Endothelial cell of umbilical vein (primary cell): Measurements from ENCODE around the gene GSE1. TPM values are rescaled to one million over a fixed set of nuclear protein-coding genes. Genes with fewer than 3 reads are reported as not detected.

Source experiments
- BruUV-seq: library from RNA; stranded (reverse); fragments of 400-500 nt; replicated peaks from 2 replicates; lab custom pipeline; 2021; lab: Mats Ljungman, UMichigan
- CTCF ChIA-PET: fragments of 300-600, 350-600 bp; sonication (Branson Sonifier 250); formaldehyde crosslinking; loops from one replicate; lab custom pipeline; 2021; ENCODE audit warnings: antibody characterized with exemption, inconsistent platforms; lab: Charles Lee
- POLR2A ChIA-PET: fragments of 300-600, 350-600 bp; sonication (Branson Sonifier 250); formaldehyde crosslinking; loops from one replicate; lab custom pipeline; 2021; ENCODE audit warnings: antibody characterized with exemption, inconsistent platforms; lab: Charles Lee
- DNase-seq: peaks from one replicate; pipeline ENCODE4 v3.0.0-alpha.2; 2011; ENCODE audit warnings: low read depth, low spot score
- FAIRE-seq: peaks from 2 replicates; lab custom pipeline; 2011; peaks lifted over from hg19 to GRCh38; lab: Jason Lieb, UNC
- H2AFZ ChIP-seq: 2 replicates; pipeline ENCODE4 v1.6.0; 2012; ENCODE audit warnings: low read depth, low read length, control low read depth, inconsistent platforms
- H3K27ac ChIP-seq: 2 replicates; pipeline ENCODE4 v1.5.1; 2011; ENCODE audit warnings: low read depth, mild to moderate bottlenecking, control low read depth, low read length, moderate library complexity; ENCODE audit not compliant: insufficient read depth
- H3K27me3 ChIP-seq, 2 experiments: 2 replicates each; pipeline versions ENCODE4 v1.6.0 to v1.6.1; 2011; ENCODE audit warnings: low read length in 2 of 2, mixed read lengths in 1 of 2; ENCODE audit not compliant: control insufficient read depth in 2 of 2, insufficient read depth in 2 of 2
- H3K36me3 ChIP-seq, 2 experiments: 2 replicates in 1 of 2; 3 replicates in 1 of 2; pipeline ENCODE4 v1.5.1; 2011; ENCODE audit warnings: low read length in 2 of 2, mild to moderate bottlenecking in 1 of 2, moderate library complexity in 1 of 2; ENCODE audit not compliant: control insufficient read depth in 2 of 2, insufficient read depth in 2 of 2; ENCODE audit errors: extremely low read depth in 1 of 2
- H3K4me1 ChIP-seq: 3 replicates; pipeline ENCODE4 v1.5.1; 2011; ENCODE audit warnings: mild to moderate bottlenecking, low read length; ENCODE audit not compliant: control insufficient read depth, insufficient read depth; ENCODE audit errors: extremely low read depth
- H3K4me2 ChIP-seq: 2 replicates; pipeline ENCODE4 v1.6.1; 2011; ENCODE audit warnings: low read length, control low read depth, mixed read lengths; ENCODE audit not compliant: insufficient read depth
- H3K4me3 ChIP-seq, 3 experiments: fragments of 200-600 bp in 1 of 3; sonication (generic), shearing (Covaris generic) in 1 of 3; replicated peaks in 1 of 3; 2 replicates each; pipeline ENCODE4 v1.5.1; 2011 to 2016; ENCODE audit warnings: control low read depth in 3 of 3, low read length in 3 of 3, mild to moderate bottlenecking in 2 of 3, inconsistent platforms in 1 of 3, low read depth in 1 of 3, moderate library complexity in 1 of 3; ENCODE audit not compliant: insufficient read depth in 1 of 3
- H3K79me2 ChIP-seq: 2 replicates; pipeline ENCODE4 v1.6.0; 2012; ENCODE audit warnings: low read length, inconsistent platforms; ENCODE audit not compliant: control insufficient read depth, insufficient read depth
- H3K9ac ChIP-seq: replicated peaks from 2 replicates; pipeline ENCODE3; 2011; ENCODE audit warnings: low read length, control low read depth; ENCODE audit not compliant: insufficient read depth; ENCODE audit errors: extremely low read depth
- H3K9me1 ChIP-seq: replicated peaks from 3 replicates; pipeline ENCODE4 v1.6.0; 2011; ENCODE audit warnings: mild to moderate bottlenecking, low read length; ENCODE audit not compliant: control insufficient read depth, insufficient read depth; ENCODE audit errors: extremely low read depth
- H3K9me3 ChIP-seq: replicated peaks from 2 replicates; pipeline ENCODE4 v1.5.1; 2012; ENCODE audit warnings: low read length, inconsistent platforms; ENCODE audit not compliant: control insufficient read depth, insufficient read depth
- H4K20me1 ChIP-seq: replicated peaks from 2 replicates; pipeline ENCODE3; 2011; ENCODE audit warnings: mild to moderate bottlenecking, low read length; ENCODE audit not compliant: control insufficient read depth, insufficient read depth; ENCODE audit errors: extremely low read depth
- EZH2 ChIP-seq: IDR thresholded peaks from 2 replicates; pipeline ENCODE4 v1.6.1; 2012; ENCODE audit warnings: borderline replicate concordance, low read depth, mild to moderate bottlenecking, moderate library complexity, low read length, inconsistent platforms; ENCODE audit not compliant: severe bottlenecking
- FOS ChIP-seq: IDR thresholded peaks from 2 replicates; pipeline ENCODE4 v1.6.1; 2011; ENCODE audit warnings: mild to moderate bottlenecking, low read length, moderate library complexity, borderline replicate concordance; ENCODE audit not compliant: insufficient read depth
- GATA2 ChIP-seq: IDR thresholded peaks from 2 replicates; pipeline ENCODE4 v1.7.0; 2011; ENCODE audit warnings: low read depth, mild to moderate bottlenecking, moderate library complexity, mixed read lengths, low read length; ENCODE audit not compliant: insufficient read length, insufficient read depth
- MAX ChIP-seq: IDR thresholded peaks from 2 replicates; pipeline ENCODE4 v1.6.1; 2011; ENCODE audit not compliant: insufficient read depth, insufficient read length
- POLR2A ChIP-seq: IDR thresholded peaks from 2 replicates; pipeline ENCODE4 v1.6.1; 2012; ENCODE audit warnings: low read depth, mild to moderate bottlenecking, control low read depth, low read length
- POLR2AphosphoS5 ChIP-seq: IDR thresholded peaks from 2 replicates; pipeline ENCODE4 v1.6.1; 2012; ENCODE audit warnings: low read depth, mild to moderate bottlenecking, control low read depth, low read length, moderate library complexity; ENCODE audit not compliant: insufficient read depth
- dilution Hi-C: fragments of 300-500 bp; cut with MboI; formaldehyde crosslinking; loops from one replicate; pipeline ENCODE4 v1.15.0; 2019; ENCODE audit warnings: low sequenced_read_pairs; ENCODE audit not compliant: extremely low pct_ligation_motif_present
- intact Hi-C: fragments of 100-400 bp; cut with micrococcal nuclease; formaldehyde crosslinking; loops from one replicate; pipeline ENCODE4 v1.10.0; 2022
- polyA plus RNA-seq, 4 experiments: library from polyadenylated mRNA; depleted of rRNA in 3 of 4; stranded (reverse) in 3 of 4; unstranded in 1 of 4; fragments of >200 nt; gene quantifications; 2 replicates each; pipeline versions ENCODE4 v1.2.1 to v1.2.3, GENCODE V29; 2011 to 2012; ENCODE audit warnings: missing spikeins in 1 of 4
- total RNA-seq: library from RNA; stranded (reverse); gene quantifications from 2 replicates; pipeline ENCODE4 v1.2.3, GENCODE V29; 2021
- TF ChIP-seq, protein P1 (sequence below), 2 donors: IDR thresholded peaks; 1 replicate in 1 of 2; 2 replicates in 1 of 2; pipeline ENCODE4 v1.5.1; 2011; ENCODE audit warnings: low read length in 2 of 2, mild to moderate bottlenecking in 2 of 2, moderate library complexity in 2 of 2, control low read depth in 1 of 2, inconsistent platforms in 1 of 2, low read depth in 1 of 2; ENCODE audit not compliant: insufficient read depth in 1 of 2; ENCODE audit errors: extremely low read depth in 1 of 2

Gene GSE1
- total and polyA plus RNA-seq, 2 donors (not counting 3 experiments of a cell fraction or from before 2014, with no cell fraction given): 4.2 to 18.3 TPM

- Histone ChIP-seq H3K4me2 (no peak overlapping the region), H3K9ac (no peak overlapping the region), H3K27me3 (no peaks in the 10 kb centered on the region), H3K4me3 (no peak overlapping the region), H3K9me3 (no peaks in the 10 kb centered on the region), H3K4me1 (no peaks in the 10 kb centered on the region), H3K9me1 (no peaks in the 10 kb centered on the region), H4K20me1 (no peaks in the 10 kb centered on the region), H3K27ac (no peak overlapping the region), H3K79me2 (no peaks in the 10 kb centered on the region), H3K36me3 (no peaks in the 10 kb centered on the region), H2AFZ (no peak overlapping the region)
- BruUV-seq: no TSS peak
- dilution Hi-C loops: no loop called here
- ChIA-PET CTCF (interaction anchor here (1.0 kb wide), 1 partner anchor 20 kb away, joined by 3 read pairs; no protein-coding TSS in a partner anchor), POLR2A (no interaction called here)
- DNase-seq: no peak
- TF ChIP-seq POLR2A (no peak), MAX (no peak), GATA2 (no peak), EZH2 (no peak), POLR2AphosphoS5 (no peak), FOS (no peak)
- TF ChIP-seq, protein P1, sequence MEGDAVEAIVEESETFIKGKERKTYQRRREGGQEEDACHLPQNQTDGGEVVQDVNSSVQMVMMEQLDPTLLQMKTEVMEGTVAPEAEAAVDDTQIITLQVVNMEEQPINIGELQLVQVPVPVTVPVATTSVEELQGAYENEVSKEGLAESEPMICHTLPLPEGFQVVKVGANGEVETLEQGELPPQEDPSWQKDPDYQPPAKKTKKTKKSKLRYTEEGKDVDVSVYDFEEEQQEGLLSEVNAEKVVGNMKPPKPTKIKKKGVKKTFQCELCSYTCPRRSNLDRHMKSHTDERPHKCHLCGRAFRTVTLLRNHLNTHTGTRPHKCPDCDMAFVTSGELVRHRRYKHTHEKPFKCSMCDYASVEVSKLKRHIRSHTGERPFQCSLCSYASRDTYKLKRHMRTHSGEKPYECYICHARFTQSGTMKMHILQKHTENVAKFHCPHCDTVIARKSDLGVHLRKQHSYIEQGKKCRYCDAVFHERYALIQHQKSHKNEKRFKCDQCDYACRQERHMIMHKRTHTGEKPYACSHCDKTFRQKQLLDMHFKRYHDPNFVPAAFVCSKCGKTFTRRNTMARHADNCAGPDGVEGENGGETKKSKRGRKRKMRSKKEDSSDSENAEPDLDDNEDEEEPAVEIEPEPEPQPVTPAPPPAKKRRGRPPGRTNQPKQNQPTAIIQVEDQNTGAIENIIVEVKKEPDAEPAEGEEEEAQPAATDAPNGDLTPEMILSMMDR (IDR thresholded peaks at IDR 0.05; ENCODE audit: extremely low read depth in 1 of 2, insufficient read depth in 1 of 2, low read depth in 1 of 2, low read length in 2 of 2): no peak
- intact Hi-C loops: no loop called here
- no peak for FAIRE-seq
Measured at GRCh38 chr16:85695196-85696128, 82.3 kb downstream of the GSE1 start.
